Stimulated activated CD4-positive, alpha-beta T cell treated with anti-CD3 and anti-CD28 coated beads, Interleukin-4, amount 100 ng/mL, for 4 hours (primary cell): ENCODE results near the gene NTHL1.

Experiments
- DNase-seq, 2 experiments: peaks; one replicate each; pipeline ENCODE4 v3.0.0-alpha.2; 2020

NTHL1 gene

GRCh38 chr16:1991135-1991551, 56.5 kb downstream of the NTHL1 start:
- DNase-seq, result peak in 1 of 2 experiments; percentile 33

- no peak for DNase-seq
Observed at GRCh38 chr16:1990351-1991134, 57.1 kb downstream of the NTHL1 start.

- DNase-seq, result no peak
Observed at GRCh38 chr16:1990101-1990350, 57.6 kb downstream of the NTHL1 start.
